T follicular helper cell (primary cell): ENCODE results near the gene INO80D.
"Not testable (repeated sequence)": the region's sequence is repeated elsewhere in the genome, so short reads cannot be mapped to it uniquely, and the experiment has no call there.

ENCODE experiments used
- DNase-seq: peaks from one replicate; pipeline ENCODE4 v3.0.0-alpha.2; 2020; ENCODE audit warnings: low read depth

Gene INO80D

GRCh38 chr2:206083602-206084438 lies 2.2 kb downstream of the INO80D start:
- DNase-seq = no peak

- DNase-seq = no peak
Observed at GRCh38 chr2:206082298-206082843, 3.6 kb downstream of the INO80D start.

- no peak for DNase-seq
Observed at GRCh38 chr2:206080927-206081326, 5.0 kb downstream of the INO80D start.

GRCh38 chr2:206079699-206080465 lies 6.1 kb downstream of the INO80D start:
- no peak for DNase-seq

GRCh38 chr2:206077879-206078278 lies 8.1 kb downstream of the INO80D start:
- DNase-seq = not testable (repeated sequence)

GRCh38 chr2:206075113-206075512 lies 10.9 kb downstream of the INO80D start:
- DNase-seq = no peak

GRCh38 chr2:206071807-206072206 lies 14.2 kb downstream of the INO80D start:
- no peak for DNase-seq

GRCh38 chr2:206069417-206069816 lies 16.6 kb downstream of the INO80D start:
- DNase-seq = no peak

GRCh38 chr2:206068207-206068606 lies 17.8 kb downstream of the INO80D start:
- no peak for DNase-seq

GRCh38 chr2:206064077-206064476 lies 21.9 kb downstream of the INO80D start:
- DNase-seq = no peak

GRCh38 chr2:206063635-206064034 lies 22.3 kb downstream of the INO80D start:
- no peak for DNase-seq

- no peak for DNase-seq
Observed at GRCh38 chr2:206062724-206063123, 23.2 kb downstream of the INO80D start.

- DNase-seq = no peak
Observed at GRCh38 chr2:206056286-206056685, 29.7 kb downstream of the INO80D start.

GRCh38 chr2:206054952-206055351 lies 31.0 kb downstream of the INO80D start:
- no peak for DNase-seq

- no peak for DNase-seq
Observed at GRCh38 chr2:206051912-206052311, 34.1 kb downstream of the INO80D start.

- DNase-seq = no peak
Observed at GRCh38 chr2:206049392-206049791, 36.6 kb downstream of the INO80D start.

- DNase-seq = no peak
Observed at GRCh38 chr2:206045251-206045650, 40.7 kb downstream of the INO80D start.

GRCh38 chr2:206040525-206040924 lies 45.4 kb downstream of the INO80D start:
- DNase-seq = no peak

GRCh38 chr2:206035393-206035792 lies 50.6 kb downstream of the INO80D start:
- not testable (repeated sequence) for DNase-seq

GRCh38 chr2:206033452-206033851 lies 52.5 kb downstream of the INO80D start:
- not testable (repeated sequence) for DNase-seq

- DNase-seq = no peak
Observed at GRCh38 chr2:206031950-206032567, 53.9 kb downstream of the INO80D start.

GRCh38 chr2:206031162-206031784 lies 54.7 kb downstream of the INO80D start:
- no peak for DNase-seq
